Adipocyte (in vitro differentiated cells): ENCODE data around the gene CLPTM1.

Source experiments
- DNase-seq: peaks from one replicate; pipeline ENCODE4 v3.0.0-alpha.2; 2015; ENCODE audit warnings: low read depth
- H3K27me3 ChIP-seq: replicated peaks from 2 replicates; pipeline ENCODE4 v1.7.0; 2013; ENCODE audit warnings: mild to moderate bottlenecking, low read length, moderate library complexity; ENCODE audit not compliant: control insufficient read depth, insufficient read depth
- H3K36me3 ChIP-seq: 2 replicates; pipeline ENCODE4 v1.7.0; 2013; ENCODE audit warnings: low read length, mild to moderate bottlenecking, moderate library complexity; ENCODE audit not compliant: control insufficient read depth, insufficient read depth, severe bottlenecking
- H3K4me1 ChIP-seq: 2 replicates; pipeline ENCODE4 v1.7.0; 2013; ENCODE audit warnings: mild to moderate bottlenecking, low read length, moderate library complexity; ENCODE audit not compliant: control insufficient read depth, insufficient read depth
- H3K4me3 ChIP-seq: 2 replicates; pipeline ENCODE4 v1.7.0; 2013; ENCODE audit warnings: mild to moderate bottlenecking, low read length, moderate library complexity
- H3K9ac ChIP-seq: 2 replicates; pipeline ENCODE4 v1.7.0; 2013; ENCODE audit warnings: mild to moderate bottlenecking, low read length, moderate library complexity
- H3K9me3 ChIP-seq: 2 replicates; pipeline ENCODE4 v1.7.0; 2013; ENCODE audit warnings: mild to moderate bottlenecking, low read length, moderate library complexity; ENCODE audit not compliant: control insufficient read depth

CLPTM1 gene

GRCh38 chr19:45001087-45001739 is 46.0 kb downstream of the CLPTM1 start, which contains the start of gene RELB:
RELB (plus strand) TSS chr19:45001464; CDS start chr19:45001580, 116 bp downstream.
- Histone ChIP-seq H3K36me3 (no peaks in the 10 kb centered on the region), H3K9ac (peak within 1 kb of the TSS; percentile 83), H3K4me1 (peaks cover 3% of the 10 kb centered on the region), H3K27me3 (no peaks in the 10 kb centered on the region), H3K4me3 (peak within 1 kb of the TSS; percentile 81), H3K9me3 (no peaks in the 10 kb centered on the region)
- DNase-seq = peak; percentile 98

- Histone ChIP-seq H3K36me3 (no peaks in the 10 kb centered on the region), H3K27me3 (no peaks in the 10 kb centered on the region), H3K4me3 (no peak overlapping the region), H3K9me3 (no peaks in the 10 kb centered on the region), H3K9ac (no peak overlapping the region), H3K4me1 (peaks cover 3% of the 10 kb centered on the region)
- no peak for DNase-seq
Observed at GRCh38 chr19:45003485-45003884, 48.3 kb downstream of the CLPTM1 start.

GRCh38 chr19:45005787-45006186 is 50.6 kb downstream of the CLPTM1 start:
- peaks cover 3% of the 10 kb centered on the region for H3K4me1 ChIP-seq
- H3K9me3 ChIP-seq = no peaks in the 10 kb centered on the region
- DNase-seq = no peak
- no peak overlapping the region for H3K9ac ChIP-seq
- no peaks in the 10 kb centered on the region for H3K27me3 ChIP-seq
- no peak overlapping the region for H3K4me3 ChIP-seq
- no peaks in the 10 kb centered on the region for H3K36me3 ChIP-seq

GRCh38 chr19:45008552-45008951 is 53.4 kb downstream of the CLPTM1 start:
- H3K4me1 ChIP-seq = no peaks in the 10 kb centered on the region
- no peaks in the 10 kb centered on the region for H3K9me3 ChIP-seq
- peaks cover 12% of the 10 kb centered on the region for H3K36me3 ChIP-seq
- H3K9ac ChIP-seq = no peak overlapping the region
- DNase-seq = no peak
- no peaks in the 10 kb centered on the region for H3K27me3 ChIP-seq
- H3K4me3 ChIP-seq = no peak overlapping the region

DNA sequence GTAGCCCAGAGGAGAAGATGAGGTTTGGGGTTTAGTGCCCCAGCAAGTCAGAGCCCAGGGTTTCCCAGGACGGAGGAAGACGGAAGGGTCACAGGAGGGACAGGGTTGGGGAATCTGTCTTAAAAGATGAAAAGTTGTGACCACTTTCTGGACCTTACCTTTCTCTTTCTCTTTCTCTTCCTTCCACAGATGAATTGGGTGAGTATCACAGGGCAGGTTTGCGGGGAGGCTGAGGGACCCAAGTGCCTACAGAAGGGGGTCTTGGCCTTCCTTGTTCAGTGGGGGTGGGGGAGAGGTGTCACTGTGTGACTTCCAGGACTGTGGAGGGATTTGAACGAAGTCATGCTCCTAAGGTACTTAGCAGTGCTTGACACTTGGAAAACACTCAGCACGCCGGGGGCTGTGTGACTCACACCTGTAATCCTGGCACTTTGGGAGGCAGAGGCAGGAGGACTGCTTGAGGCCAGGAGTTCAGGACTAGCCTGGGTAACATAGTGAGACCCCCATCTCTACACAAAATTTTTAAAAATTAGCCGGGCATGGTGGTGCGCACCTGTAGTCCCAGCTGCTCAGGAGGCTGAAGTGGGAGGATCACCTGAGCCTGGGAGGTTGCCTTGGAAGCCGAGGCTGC is 54.6 kb downstream of the CLPTM1 start:
- Histone ChIP-seq H3K36me3 (peaks cover 17% of the 10 kb centered on the region), H3K9ac (no peak overlapping the region), H3K4me3 (no peak overlapping the region), H3K27me3 (no peaks in the 10 kb centered on the region), H3K9me3 (no peaks in the 10 kb centered on the region), H3K4me1 (no peaks in the 10 kb centered on the region)
- no peak for DNase-seq

GRCh38 chr19:45010306-45010705 is 55.1 kb downstream of the CLPTM1 start:
- Histone ChIP-seq H3K4me3 (no peak overlapping the region), H3K9me3 (no peaks in the 10 kb centered on the region), H3K27me3 (no peaks in the 10 kb centered on the region), H3K9ac (no peak overlapping the region), H3K36me3 (peaks cover 17% of the 10 kb centered on the region), H3K4me1 (no peaks in the 10 kb centered on the region)
- DNase-seq = no peak

DNA sequence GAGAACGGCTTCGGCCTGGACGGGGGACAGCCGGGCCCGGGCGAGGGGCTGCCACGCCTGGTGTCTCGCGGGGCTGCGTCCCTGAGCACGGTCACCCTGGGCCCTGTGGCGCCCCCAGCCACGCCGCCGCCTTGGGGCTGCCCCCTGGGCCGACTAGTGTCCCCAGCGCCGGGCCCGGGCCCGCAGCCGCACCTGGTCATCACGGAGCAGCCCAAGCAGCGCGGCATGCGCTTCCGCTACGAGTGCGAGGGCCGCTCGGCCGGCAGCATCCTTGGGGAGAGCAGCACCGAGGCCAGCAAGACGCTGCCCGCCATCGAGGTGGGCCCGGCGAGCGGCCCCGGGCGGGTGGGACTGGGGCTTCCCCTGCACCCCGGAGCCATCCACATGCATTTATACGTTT is 56.8 kb downstream of the CLPTM1 start:
- no peak overlapping the region for H3K4me3 ChIP-seq
- H3K4me1 ChIP-seq = no peaks in the 10 kb centered on the region
- DNase-seq = no peak
- H3K9ac ChIP-seq = no peak overlapping the region
- no peaks in the 10 kb centered on the region for H3K9me3 ChIP-seq
- peaks cover 17% of the 10 kb centered on the region for H3K36me3 ChIP-seq
- H3K27me3 ChIP-seq = no peaks in the 10 kb centered on the region

DNA sequence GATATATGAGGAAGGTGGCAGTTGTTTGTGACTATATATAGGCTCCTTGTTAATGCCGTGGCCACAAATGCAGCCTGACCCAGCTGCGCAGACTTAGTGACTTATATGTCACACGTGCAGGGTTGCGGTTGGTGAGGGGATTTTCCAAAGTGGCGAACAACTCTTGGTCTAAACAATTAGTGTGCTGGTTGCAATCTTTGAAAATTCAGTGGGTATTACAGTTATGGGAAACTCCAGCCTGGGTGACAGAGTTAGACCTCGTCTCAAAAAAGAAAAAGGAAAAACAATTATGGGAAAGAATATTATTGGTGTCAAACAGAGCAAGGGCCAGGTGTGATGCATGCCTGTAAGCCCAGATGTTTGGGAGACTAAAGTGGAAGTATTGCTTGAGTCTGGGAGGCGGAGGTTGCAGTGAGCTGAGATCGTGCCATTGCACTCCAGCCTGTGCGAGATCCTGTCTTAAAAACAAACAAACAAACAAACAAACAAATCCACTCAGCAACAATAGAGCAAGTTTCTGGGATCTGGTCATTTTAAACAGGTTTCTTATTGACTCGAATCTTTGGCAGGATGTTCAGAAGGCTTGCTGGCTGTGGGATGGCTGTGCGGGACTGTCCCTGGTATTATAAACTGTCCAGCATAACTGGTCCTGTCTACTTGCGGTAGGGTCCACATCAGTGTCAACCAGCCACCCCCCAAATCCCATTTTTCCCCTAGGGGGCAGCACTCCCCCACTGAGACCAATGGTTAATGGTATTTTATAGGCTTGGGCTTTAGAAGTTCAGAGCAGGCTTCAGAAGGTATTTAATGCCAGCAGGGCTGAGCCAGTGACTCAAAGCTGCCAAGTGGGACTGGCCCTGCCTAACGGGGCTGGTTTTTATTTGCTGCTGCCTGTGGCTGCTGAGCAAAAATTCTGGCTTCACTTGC is 61.5 kb downstream of the CLPTM1 start:
- Histone ChIP-seq H3K4me3 (no peak overlapping the region), H3K4me1 (peaks cover 4% of the 10 kb centered on the region), H3K9ac (peak overlapping the region; percentile 20), H3K36me3 (peaks cover 17% of the 10 kb centered on the region), H3K9me3 (no peaks in the 10 kb centered on the region), H3K27me3 (no peaks in the 10 kb centered on the region)
- peak; percentile 76 for DNase-seq

GRCh38 chr19:45019187-45019586 is 64.0 kb downstream of the CLPTM1 start:
- Histone ChIP-seq H3K4me3 (no peak overlapping the region), H3K4me1 (peaks cover 4% of the 10 kb centered on the region), H3K9me3 (no peaks in the 10 kb centered on the region), H3K27me3 (no peaks in the 10 kb centered on the region), H3K9ac (no peak overlapping the region), H3K36me3 (no peaks in the 10 kb centered on the region)
- DNase-seq = no peak

DNA sequence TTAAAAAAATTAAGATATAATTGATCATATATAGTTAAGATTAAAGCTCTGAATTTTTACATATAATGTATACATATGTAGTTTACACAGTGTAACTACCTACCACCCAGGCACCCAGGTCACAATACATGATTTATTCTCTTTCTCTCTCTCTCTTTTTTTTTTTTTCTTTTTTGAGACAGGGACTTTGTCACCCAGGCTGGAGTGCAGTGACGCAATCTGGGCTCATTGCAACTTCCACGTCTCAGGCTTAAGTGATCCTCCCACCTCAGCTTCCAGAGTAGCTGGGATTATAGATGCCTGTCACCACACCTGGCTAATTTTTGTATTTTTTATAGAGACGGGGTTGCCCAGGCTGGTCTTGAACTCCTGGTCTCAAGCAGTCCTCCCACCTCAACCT is 64.9 kb downstream of the CLPTM1 start:
- no peak overlapping the region for H3K4me3 ChIP-seq
- no peaks in the 10 kb centered on the region for H3K27me3 ChIP-seq
- H3K4me1 ChIP-seq = peaks cover 4% of the 10 kb centered on the region
- H3K36me3 ChIP-seq = no peaks in the 10 kb centered on the region
- no peaks in the 10 kb centered on the region for H3K9me3 ChIP-seq
- no peak for DNase-seq
- no peak overlapping the region for H3K9ac ChIP-seq

DNA sequence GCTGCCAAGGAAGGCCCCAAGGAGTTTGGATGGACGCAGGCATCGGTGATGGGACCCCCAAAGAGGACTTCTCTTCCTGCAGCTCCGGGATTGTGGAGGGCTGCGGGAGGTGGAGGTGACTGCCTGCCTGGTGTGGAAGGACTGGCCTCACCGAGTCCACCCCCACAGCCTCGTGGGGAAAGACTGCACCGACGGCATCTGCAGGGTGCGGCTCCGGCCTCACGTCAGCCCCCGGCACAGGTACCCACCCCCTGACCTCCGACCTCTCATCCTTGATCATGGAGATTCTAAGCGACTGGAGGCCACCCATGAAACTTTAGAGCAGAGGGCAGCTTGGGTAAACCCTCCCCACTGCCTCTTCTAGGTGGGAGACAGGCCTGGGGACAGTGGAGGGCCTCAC is 66.8 kb downstream of the CLPTM1 start:
- Histone ChIP-seq H3K9me3 (no peaks in the 10 kb centered on the region), H3K9ac (no peak overlapping the region), H3K4me1 (peaks cover 4% of the 10 kb centered on the region), H3K27me3 (no peaks in the 10 kb centered on the region), H3K4me3 (no peak overlapping the region), H3K36me3 (no peaks in the 10 kb centered on the region)
- no peak for DNase-seq
